ENCODE data around the gene GREM2. TPM values are rescaled to one million over a fixed set of nuclear protein-coding genes. Genes with fewer than 3 reads are reported as not detected.

Gene GREM2
- total RNA-seq, 2 experiments from 2014 or later = 0.16 to 0.28 TPM

DNA sequence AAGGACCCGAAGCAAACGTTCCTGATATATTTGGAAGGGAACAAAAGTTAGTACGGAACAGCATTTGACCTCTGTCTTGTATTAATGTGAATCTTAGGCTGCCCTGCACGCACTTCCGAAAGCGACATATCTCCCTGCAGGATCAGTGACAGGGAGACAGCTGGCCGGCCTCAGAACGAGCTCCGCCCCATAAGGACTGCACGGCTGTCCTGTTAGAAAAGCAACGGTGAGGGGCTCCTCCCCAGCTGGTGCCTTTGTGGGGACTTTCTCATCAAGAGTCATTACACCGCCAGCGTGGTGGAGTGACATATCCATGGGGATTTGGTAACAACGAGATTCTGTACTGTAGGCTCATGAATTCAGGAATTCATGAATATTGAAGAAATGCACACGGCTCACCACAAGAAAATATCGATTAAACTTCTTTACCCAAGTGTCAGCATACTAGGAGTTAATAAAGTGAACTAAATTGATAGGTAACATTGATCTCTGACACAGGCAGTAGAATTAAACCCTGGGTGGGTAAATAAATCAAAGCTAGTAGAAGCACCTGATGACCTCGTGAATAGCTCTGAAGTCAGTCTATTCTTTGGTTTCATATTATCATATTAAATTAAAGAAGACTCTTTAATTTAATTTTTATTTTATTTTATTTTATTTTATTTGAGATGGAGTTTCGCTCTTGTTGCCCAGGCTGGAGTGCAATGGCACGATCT lies 8.1 kb upstream of the GREM2 start:
- ChIA-PET POLR2A (no interaction called here), CTCF (no interaction called here)
- TF ChIP-seq, protein P1, sequence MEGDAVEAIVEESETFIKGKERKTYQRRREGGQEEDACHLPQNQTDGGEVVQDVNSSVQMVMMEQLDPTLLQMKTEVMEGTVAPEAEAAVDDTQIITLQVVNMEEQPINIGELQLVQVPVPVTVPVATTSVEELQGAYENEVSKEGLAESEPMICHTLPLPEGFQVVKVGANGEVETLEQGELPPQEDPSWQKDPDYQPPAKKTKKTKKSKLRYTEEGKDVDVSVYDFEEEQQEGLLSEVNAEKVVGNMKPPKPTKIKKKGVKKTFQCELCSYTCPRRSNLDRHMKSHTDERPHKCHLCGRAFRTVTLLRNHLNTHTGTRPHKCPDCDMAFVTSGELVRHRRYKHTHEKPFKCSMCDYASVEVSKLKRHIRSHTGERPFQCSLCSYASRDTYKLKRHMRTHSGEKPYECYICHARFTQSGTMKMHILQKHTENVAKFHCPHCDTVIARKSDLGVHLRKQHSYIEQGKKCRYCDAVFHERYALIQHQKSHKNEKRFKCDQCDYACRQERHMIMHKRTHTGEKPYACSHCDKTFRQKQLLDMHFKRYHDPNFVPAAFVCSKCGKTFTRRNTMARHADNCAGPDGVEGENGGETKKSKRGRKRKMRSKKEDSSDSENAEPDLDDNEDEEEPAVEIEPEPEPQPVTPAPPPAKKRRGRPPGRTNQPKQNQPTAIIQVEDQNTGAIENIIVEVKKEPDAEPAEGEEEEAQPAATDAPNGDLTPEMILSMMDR (IDR thresholded peaks at IDR 0.05) = no peak
- H3K27ac ChIP-seq (ENCODE audit: low read depth in 1 of 2, low read length in 2 of 2) = no peak overlapping the region
- H3K4me3 ChIP-seq (ENCODE audit: low read length) = no peak overlapping the region
- no peaks in the 10 kb centered on the region for H3K27me3 ChIP-seq (ENCODE audit: control insufficient read depth in 1 of 2, insufficient read depth in 2 of 2, low read length in 2 of 2)
- ATAC-seq (ENCODE audit: poor library complexity) (no peak), DNase-seq (no peak)
- H3K9me3 Mint-ChIP-seq = no peaks in the 10 kb centered on the region
- no peaks in the 10 kb centered on the region for H3K9me3 ChIP-seq (ENCODE audit: control insufficient read depth in 1 of 2, insufficient read depth in 1 of 2, low read length in 2 of 2)
- H3K27ac Mint-ChIP-seq = no peak overlapping the region
- no peaks in the 10 kb centered on the region for H3K4me1 ChIP-seq (ENCODE audit: insufficient read depth, low read length)
- H3K4me1 Mint-ChIP-seq (ENCODE audit: low read depth) = no peaks in the 10 kb centered on the region
- peaks cover 3% of the 10 kb centered on the region for H3K27me3 Mint-ChIP-seq
- H3K36me3 ChIP-seq (ENCODE audit: insufficient read depth, low read length) = no peaks in the 10 kb centered on the region
- intact Hi-C loops (cut with DNase I, micrococcal nuclease) = loop anchor here in 1 of 2 experiments (5.0 kb wide), 1 partner anchor 52 kb away; no protein-coding TSS in a partner anchor
- no peaks in the 10 kb centered on the region for H3K36me3 Mint-ChIP-seq (ENCODE audit: low read depth)
- H3K4me3 Mint-ChIP-seq = no peak overlapping the region

DNA sequence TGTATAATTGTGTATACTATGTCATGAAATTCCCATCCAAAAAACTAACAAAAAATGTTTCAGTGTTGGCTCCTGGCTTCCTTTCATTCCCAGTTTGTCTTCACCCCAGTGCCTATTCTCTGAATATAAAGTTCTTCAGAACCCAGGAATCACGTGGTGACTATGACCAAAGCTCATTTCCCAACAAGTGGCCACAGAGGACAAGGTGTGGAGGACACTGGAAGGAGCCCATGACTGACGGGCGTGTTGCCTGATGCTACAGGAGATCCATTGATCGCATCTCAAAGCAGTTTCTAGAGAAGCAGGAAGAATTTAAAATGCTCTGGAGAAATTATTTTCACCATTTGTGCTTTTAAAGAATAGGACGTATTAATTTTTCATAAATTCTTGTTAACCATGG lies 7.4 kb upstream of the GREM2 start:
- ATAC-seq (ENCODE audit: poor library complexity) (no peak), DNase-seq (no peak)
- H3K36me3 ChIP-seq (ENCODE audit: insufficient read depth, low read length) = no peaks in the 10 kb centered on the region
- H3K4me1 ChIP-seq (ENCODE audit: insufficient read depth, low read length) = no peaks in the 10 kb centered on the region
- Mint-ChIP-seq H3K4me3 (no peak overlapping the region), H3K9me3 (no peaks in the 10 kb centered on the region), H3K4me1 (ENCODE audit: low read depth) (no peaks in the 10 kb centered on the region), H3K36me3 (ENCODE audit: low read depth) (no peaks in the 10 kb centered on the region), H3K27ac (no peak overlapping the region), H3K27me3 (peaks cover 3% of the 10 kb centered on the region)
- no peak overlapping the region for H3K27ac ChIP-seq (ENCODE audit: low read depth in 1 of 2, low read length in 2 of 2)
- intact Hi-C loops (cut with DNase I, micrococcal nuclease) = no loop called here
- TF ChIP-seq, protein P1 (IDR thresholded peaks at IDR 0.05) = no peak
- no peaks in the 10 kb centered on the region for H3K9me3 ChIP-seq (ENCODE audit: control insufficient read depth in 1 of 2, insufficient read depth in 1 of 2, low read length in 2 of 2)
- H3K27me3 ChIP-seq (ENCODE audit: control insufficient read depth in 1 of 2, insufficient read depth in 2 of 2, low read length in 2 of 2) = no peaks in the 10 kb centered on the region
- ChIA-PET POLR2A (no interaction called here), CTCF (no interaction called here)
- H3K4me3 ChIP-seq (ENCODE audit: low read length) = no peak overlapping the region

DNA sequence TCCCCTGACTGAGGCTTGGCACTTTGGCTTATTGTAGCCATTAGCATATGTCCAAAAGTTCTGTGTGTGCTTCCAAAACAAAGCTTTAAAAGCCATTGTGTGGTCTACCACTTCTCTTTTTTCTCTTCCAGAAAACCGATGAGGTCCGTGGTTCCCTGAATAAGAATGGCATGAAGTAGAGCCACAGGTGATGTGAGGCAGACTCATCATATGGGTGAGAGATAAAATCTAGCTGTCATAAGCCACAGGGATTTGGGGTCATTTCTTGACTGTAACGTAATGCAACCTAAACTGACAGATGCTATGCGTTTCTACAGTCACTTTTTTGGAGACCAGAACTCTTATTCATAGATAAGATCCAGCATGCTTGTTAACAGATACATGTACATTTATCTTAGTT lies 7.0 kb upstream of the GREM2 start:
- H3K27me3 ChIP-seq (ENCODE audit: control insufficient read depth in 1 of 2, insufficient read depth in 2 of 2, low read length in 2 of 2) = no peaks in the 10 kb centered on the region
- POLR2A ChIA-PET = no interaction called here
- ATAC-seq (ENCODE audit: poor library complexity) = no peak

More for the DNA sequence above, 7.0 kb upstream of the GREM2 start:
- no peak for DNase-seq
- Mint-ChIP-seq H3K36me3 (ENCODE audit: low read depth) (no peaks in the 10 kb centered on the region), H3K4me1 (ENCODE audit: low read depth) (peaks cover 1% of the 10 kb centered on the region), H3K27me3 (peaks cover 5% of the 10 kb centered on the region), H3K4me3 (no peak overlapping the region), H3K27ac (no peak overlapping the region), H3K9me3 (no peaks in the 10 kb centered on the region)
- Histone ChIP-seq H3K4me3 (ENCODE audit: low read length) (no peak overlapping the region), H3K9me3 (ENCODE audit: control insufficient read depth in 1 of 2, insufficient read depth in 1 of 2, low read length in 2 of 2) (no peaks in the 10 kb centered on the region), H3K36me3 (ENCODE audit: insufficient read depth, low read length) (no peaks in the 10 kb centered on the region), H3K27ac (ENCODE audit: low read depth in 1 of 2, low read length in 2 of 2) (no peak overlapping the region), H3K4me1 (ENCODE audit: insufficient read depth, low read length) (no peaks in the 10 kb centered on the region)
- TF ChIP-seq, protein P1 (IDR thresholded peaks at IDR 0.05) = no peak
- CTCF ChIA-PET = no interaction called here
- intact Hi-C loops (cut with DNase I, micrococcal nuclease) = no loop called here
